GM21526 (cell line): ENCODE data around the gene FGR.
A peak's percentile ranks its signal among the peaks of the same experiment; 100 is the strongest.
"Not testable (repeated sequence)": the region's sequence is repeated elsewhere in the genome, so short reads cannot be mapped to it uniquely, and the experiment has no call there.

Experiments used
- ATAC-seq: cut with Tn5 transposase; IDR thresholded peaks from one replicate; pipeline ENCODE4 v1.9.1; 2021; ENCODE audit warnings: moderate library complexity; ENCODE audit not compliant: unreplicated experiment, low FRiP score

FGR gene

GRCh38 chr1:27660300-27660835, 25.4 kb upstream of the FGR start:
- no peak for ATAC-seq

- ATAC-seq, result peak; percentile 53
These were observed 24.7 kb upstream of the FGR start for GRCh38 chr1:27659497-27660299.

- ATAC-seq, result peak; percentile 18
These were observed 24.0 kb upstream of the FGR start for GRCh38 chr1:27658951-27659496.

- no peak for ATAC-seq
These were observed 21.3 kb upstream of the FGR start for GRCh38 chr1:27656157-27656893.

GRCh38 chr1:27655151-27655937, 20.4 kb upstream of the FGR start:
- ATAC-seq, result no peak

GRCh38 chr1:27652111-27652864, 17.3 kb upstream of the FGR start:
- no peak for ATAC-seq

- no peak for ATAC-seq
These were observed 15.7 kb upstream of the FGR start for GRCh38 chr1:27650539-27651175.

- ATAC-seq, result no peak
These were observed 15.2 kb upstream of the FGR start for GRCh38 chr1:27650171-27650538.

GRCh38 chr1:27649306-27649635, 14.3 kb upstream of the FGR start:
- no peak for ATAC-seq

- no peak for ATAC-seq
These were observed 13.8 kb upstream of the FGR start for GRCh38 chr1:27648602-27649305.

- ATAC-seq, result no peak
These were observed 12.3 kb upstream of the FGR start for GRCh38 chr1:27647328-27647727.

- ATAC-seq, result no peak
These were observed 11.7 kb upstream of the FGR start for GRCh38 chr1:27646676-27647075.

- ATAC-seq, result no peak
These were observed 10.1 kb upstream of the FGR start for GRCh38 chr1:27645071-27645415.

- no peak for ATAC-seq
These were observed 9.5 kb upstream of the FGR start for GRCh38 chr1:27644369-27645070.

GRCh38 chr1:27643600-27644368, 8.8 kb upstream of the FGR start:
- ATAC-seq, result no peak

GRCh38 chr1:27640514-27640913, 5.5 kb upstream of the FGR start:
- ATAC-seq, result not testable (repeated sequence)

- ATAC-seq, result no peak
These were observed 3.8 kb upstream of the FGR start for GRCh38 chr1:27638805-27639204.
